Thyroid gland (tissue), 4 donors: ENCODE measurements around the gene NAPB. TPM values are rescaled to one million over a fixed set of nuclear protein-coding genes. Genes with fewer than 3 reads are reported as not detected.

ENCODE experiments used
- DNase-seq, 2 donors: peaks; one replicate each; pipeline ENCODE4 v3.0.0-alpha.2; 2019
- H3K27ac ChIP-seq, 3 donors: fragments of 200-600 bp; sonication (generic); 1 replicate in 2 of 3; 2 replicates in 1 of 3; pipeline ENCODE4 v1.5.1; 2016 to 2019; ENCODE audit warnings: mild to moderate bottlenecking in 1 of 3, moderate library complexity in 1 of 3
- H3K27me3 ChIP-seq: fragments of 200-600 bp; sonication (generic); one replicate; pipeline ENCODE4 v1.5.1; 2019
- H3K36me3 ChIP-seq, 2 donors: fragments of 200-600 bp; sonication (generic); one replicate each; pipeline ENCODE4 v1.5.1; 2016 to 2019
- H3K4me1 ChIP-seq, 2 donors: fragments of 200-600 bp; sonication (generic); one replicate each; pipeline ENCODE4 v1.5.1; 2017 to 2019
- H3K4me3 ChIP-seq, 3 donors: fragments of 200-600 bp; sonication (generic); replicated peaks in 1 of 3; 1 replicate in 2 of 3; 2 replicates in 1 of 3; pipeline ENCODE4 v1.5.1; 2016; ENCODE audit warnings: mild to moderate bottlenecking in 1 of 3
- H3K9me3 ChIP-seq: fragments of 200-600 bp; sonication (generic); one replicate; pipeline ENCODE4 v1.5.1; 2017
- POLR2A ChIP-seq, 2 donors: fragments of 450-650 bp; IDR thresholded peaks; one replicate each; pipeline ENCODE4 v1.6.1; 2017; ENCODE audit warnings: antibody characterized with exemption in 2 of 2, mild to moderate bottlenecking in 2 of 2, moderate library complexity in 1 of 2
- WGBS, 2 donors: methylation state at CpG; one replicate each; pipeline ENCODE4 v1.1.5; 2017; 5-methylcytosine and 5-hydroxymethylcytosine counted together
- intact Hi-C: fragments of 100-400 bp; cut with DNase I; formaldehyde crosslinking; loops from one replicate; pipeline ENCODE4 v1.15.1; 2023
- total RNA-seq, 4 donors: library from RNA; depleted of rRNA; stranded (reverse); fragments of >200 nt; gene quantifications; one replicate each; pipeline ENCODE4 v1.2.3, GENCODE V29; 2016
- TF ChIP-seq, protein P1 (sequence below), 6 experiments: fragments of 200-600 bp in 3 of 6; fragments of 450-650 bp in 3 of 6; sonication (generic) in 3 of 6; IDR thresholded peaks; one replicate each; pipeline ENCODE4 v1.5.1; 2016 to 2019; ENCODE audit warnings: antibody characterized with exemption in 6 of 6, mild to moderate bottlenecking in 2 of 6, inconsistent platforms in 1 of 6, moderate library complexity in 1 of 6

The NAPB gene
- total RNA-seq, 4 donors from 2014 or later, result 22.7 to 32.1 (median 26.9) TPM

DNA sequence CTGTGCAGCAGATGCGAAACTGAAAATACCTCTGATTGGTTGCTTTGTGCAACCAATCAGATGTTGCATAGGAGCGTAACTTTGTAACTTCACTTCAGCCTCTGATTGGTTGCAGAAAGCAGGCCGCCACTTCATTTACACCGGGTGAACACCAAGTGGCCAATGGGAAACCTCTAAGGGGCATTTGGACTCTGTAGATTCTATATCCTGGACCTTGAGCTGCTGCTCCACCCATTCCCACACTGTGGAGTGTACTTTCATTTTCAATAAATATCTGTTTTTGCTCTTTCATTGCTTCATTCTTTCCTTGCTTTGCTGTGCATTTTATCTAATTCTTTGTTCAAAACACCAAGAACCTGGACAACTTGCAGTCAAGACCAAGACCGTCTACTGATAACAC, 84.8 kb downstream of the NAPB start:
- no peak for DNase-seq
- WGBS, 2 donors, result 93 to 98% methylated on average over 5 of the region's 5 CpGs
- H3K4me1 ChIP-seq, result no peaks in the 10 kb centered on the region
- intact Hi-C loops, result no loop called here
- H3K36me3 ChIP-seq, result no peaks in the 10 kb centered on the region
- no peaks in the 10 kb centered on the region for H3K9me3 ChIP-seq
- TF ChIP-seq, protein P1, sequence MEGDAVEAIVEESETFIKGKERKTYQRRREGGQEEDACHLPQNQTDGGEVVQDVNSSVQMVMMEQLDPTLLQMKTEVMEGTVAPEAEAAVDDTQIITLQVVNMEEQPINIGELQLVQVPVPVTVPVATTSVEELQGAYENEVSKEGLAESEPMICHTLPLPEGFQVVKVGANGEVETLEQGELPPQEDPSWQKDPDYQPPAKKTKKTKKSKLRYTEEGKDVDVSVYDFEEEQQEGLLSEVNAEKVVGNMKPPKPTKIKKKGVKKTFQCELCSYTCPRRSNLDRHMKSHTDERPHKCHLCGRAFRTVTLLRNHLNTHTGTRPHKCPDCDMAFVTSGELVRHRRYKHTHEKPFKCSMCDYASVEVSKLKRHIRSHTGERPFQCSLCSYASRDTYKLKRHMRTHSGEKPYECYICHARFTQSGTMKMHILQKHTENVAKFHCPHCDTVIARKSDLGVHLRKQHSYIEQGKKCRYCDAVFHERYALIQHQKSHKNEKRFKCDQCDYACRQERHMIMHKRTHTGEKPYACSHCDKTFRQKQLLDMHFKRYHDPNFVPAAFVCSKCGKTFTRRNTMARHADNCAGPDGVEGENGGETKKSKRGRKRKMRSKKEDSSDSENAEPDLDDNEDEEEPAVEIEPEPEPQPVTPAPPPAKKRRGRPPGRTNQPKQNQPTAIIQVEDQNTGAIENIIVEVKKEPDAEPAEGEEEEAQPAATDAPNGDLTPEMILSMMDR (IDR thresholded peaks at IDR 0.05), result no peak
- no peak for TF ChIP-seq POLR2A (IDR thresholded peaks at IDR 0.05)
- H3K4me3 ChIP-seq, result no peak overlapping the region
- no peaks in the 10 kb centered on the region for H3K27me3 ChIP-seq
- H3K27ac ChIP-seq, result no peak overlapping the region

- Histone ChIP-seq H3K27me3 (no peaks in the 10 kb centered on the region), H3K4me3 (no peak overlapping the region), H3K9me3 (no peaks in the 10 kb centered on the region), H3K36me3 (no peaks in the 10 kb centered on the region), H3K4me1 (no peaks in the 10 kb centered on the region), H3K27ac (no peak overlapping the region)
- WGBS, 2 donors, result 94 to 96% methylated on average over 5 of the region's 5 CpGs
- intact Hi-C loops, result no loop called here
- TF ChIP-seq, protein P1 (IDR thresholded peaks at IDR 0.05), result no peak
- TF ChIP-seq POLR2A (IDR thresholded peaks at IDR 0.05), result no peak
- DNase-seq, result no peak
Measured at GRCh38 chr20:23335521-23335920, 85.8 kb downstream of the NAPB start.

GRCh38 chr20:23334111-23334510, 87.2 kb downstream of the NAPB start:
- Histone ChIP-seq H3K9me3 (no peaks in the 10 kb centered on the region), H3K4me3 (no peak overlapping the region), H3K4me1 (no peaks in the 10 kb centered on the region), H3K36me3 (no peaks in the 10 kb centered on the region), H3K27ac (no peak overlapping the region), H3K27me3 (no peaks in the 10 kb centered on the region)
- no peak for DNase-seq
- intact Hi-C loops, result no loop called here
- 60 to 62% methylated on average over 3 of the region's 3 CpGs for WGBS, 2 donors
- TF ChIP-seq POLR2A (IDR thresholded peaks at IDR 0.05), result no peak
- TF ChIP-seq, protein P1 (IDR thresholded peaks at IDR 0.05), result no peak

GRCh38 chr20:23332467-23332866, 88.8 kb downstream of the NAPB start:
- Histone ChIP-seq H3K4me1 (no peaks in the 10 kb centered on the region), H3K9me3 (no peaks in the 10 kb centered on the region), H3K27ac (no peak overlapping the region), H3K4me3 (no peak overlapping the region), H3K36me3 (no peaks in the 10 kb centered on the region), H3K27me3 (no peaks in the 10 kb centered on the region)
- intact Hi-C loops, result no loop called here
- WGBS, 2 donors, result 63 to 68% methylated on average over 2 of the region's 2 CpGs
- no peak for DNase-seq
- TF ChIP-seq, protein P1 (IDR thresholded peaks at IDR 0.05), result no peak
- TF ChIP-seq POLR2A (IDR thresholded peaks at IDR 0.05), result no peak

DNA sequence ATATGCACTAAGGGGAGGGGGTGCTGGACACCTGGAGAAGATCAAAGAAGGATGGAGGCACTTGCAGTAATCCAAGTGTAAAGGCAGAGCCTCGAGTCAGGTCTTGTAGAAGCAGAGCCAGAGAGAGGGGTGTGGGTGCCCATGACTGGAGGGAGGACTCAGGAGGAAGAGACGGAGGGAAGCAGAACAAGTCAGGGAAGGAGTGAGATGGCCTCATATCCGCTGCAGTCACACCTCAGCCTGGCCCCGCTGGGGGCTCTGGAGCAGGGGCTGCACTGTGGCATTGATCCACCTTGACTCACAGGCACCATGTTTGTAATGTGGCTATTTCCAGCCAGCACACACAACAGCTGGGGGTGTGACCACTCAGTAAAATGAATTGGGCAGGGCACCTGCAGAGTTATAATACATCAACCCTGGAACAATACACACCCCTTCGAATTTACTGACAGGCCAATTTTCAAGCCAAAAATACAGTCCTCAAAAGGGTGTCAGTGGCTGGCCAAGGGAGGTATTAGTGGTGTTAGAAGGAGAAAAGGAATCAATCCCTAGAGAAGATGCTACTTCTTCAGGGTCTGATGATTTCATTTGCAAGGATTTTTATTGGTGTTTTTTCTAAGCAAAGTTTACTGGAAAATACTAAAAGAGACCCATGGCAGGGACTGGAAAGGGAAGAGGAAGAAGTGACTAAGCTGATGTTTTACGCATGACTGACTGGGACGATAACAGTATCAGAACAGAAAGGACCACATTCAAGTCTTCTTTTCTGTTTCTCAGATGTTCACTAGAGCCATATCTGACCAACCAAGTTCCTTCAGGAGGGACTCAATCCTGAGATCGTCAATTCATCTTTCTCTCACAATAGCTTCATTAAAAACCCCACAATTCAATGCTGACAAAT, 89.6 kb downstream of the NAPB start:
- H3K4me1 ChIP-seq, result no peaks in the 10 kb centered on the region
- DNase-seq, result no peak
- no peak overlapping the region for H3K4me3 ChIP-seq
- H3K9me3 ChIP-seq, result no peaks in the 10 kb centered on the region
- 74 to 77% methylated on average over 8 of the region's 8 CpGs for WGBS, 2 donors
- intact Hi-C loops, result no loop called here
- no peak for TF ChIP-seq POLR2A (IDR thresholded peaks at IDR 0.05)
- TF ChIP-seq, protein P1 (IDR thresholded peaks at IDR 0.05), result no peak
- no peak overlapping the region for H3K27ac ChIP-seq
- no peaks in the 10 kb centered on the region for H3K36me3 ChIP-seq
- no peaks in the 10 kb centered on the region for H3K27me3 ChIP-seq
